Epidermal melanocyte (primary cell): ENCODE results near the gene RPS14.
A peak's percentile ranks its signal among the peaks of the same experiment; 100 is the strongest.
"Not testable (repeated sequence)": the region's sequence is repeated elsewhere in the genome, so short reads cannot be mapped to it uniquely, and the experiment has no call there.

Experiments used
- DNase-seq: peaks from one replicate; pipeline ENCODE4 v3.0.0; 2011; ENCODE audit warnings: low spot score; ENCODE audit not compliant: insufficient read length

Gene RPS14

GRCh38 chr5:150446088-150446487, 3.5 kb downstream of the RPS14 start:
- no peak for DNase-seq

- no peak for DNase-seq
Observed at GRCh38 chr5:150444770-150445169, 4.8 kb downstream of the RPS14 start.

DNA sequence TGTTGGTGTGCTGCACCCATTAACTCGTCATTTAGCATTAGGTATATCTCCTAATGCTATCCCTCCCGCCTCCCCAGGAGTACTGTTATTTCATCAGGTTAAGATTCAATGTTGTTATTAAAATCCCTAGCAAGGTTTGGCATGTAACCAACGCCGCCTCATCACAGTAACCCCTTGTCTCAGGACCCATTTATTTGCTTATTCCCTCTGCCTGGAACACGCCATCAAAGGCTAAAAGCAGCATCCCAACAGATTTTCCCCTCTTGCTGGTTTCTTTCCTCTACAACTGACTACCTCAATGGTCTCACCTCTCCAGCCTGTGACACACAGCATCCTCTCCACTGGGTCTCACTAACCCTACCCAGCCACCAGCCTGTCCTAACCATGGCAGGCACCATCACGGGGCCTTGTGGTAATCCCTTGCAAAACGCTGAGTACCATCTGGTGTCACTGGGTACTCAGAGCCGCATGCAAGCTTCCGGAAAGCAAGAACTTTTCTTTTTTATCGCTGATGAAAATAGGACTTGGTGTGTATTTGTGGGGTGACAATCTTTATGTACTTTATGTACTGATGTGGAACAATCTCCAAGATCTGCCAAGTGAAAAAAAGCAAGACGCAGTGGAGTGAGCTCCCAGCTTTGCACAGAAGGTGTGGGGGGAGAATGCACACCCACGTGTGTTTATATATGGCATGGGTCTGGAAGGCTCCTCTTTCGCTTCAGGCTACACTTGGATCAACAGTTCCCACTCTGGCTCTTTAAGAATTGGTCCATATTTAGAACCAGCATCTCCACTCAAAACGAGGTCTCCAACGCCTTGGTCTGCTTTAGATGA, 6.1 kb downstream of the RPS14 start:
- no peak for DNase-seq

GRCh38 chr5:150442699-150443080, 6.8 kb downstream of the RPS14 start:
- DNase-seq = no peak

DNA sequence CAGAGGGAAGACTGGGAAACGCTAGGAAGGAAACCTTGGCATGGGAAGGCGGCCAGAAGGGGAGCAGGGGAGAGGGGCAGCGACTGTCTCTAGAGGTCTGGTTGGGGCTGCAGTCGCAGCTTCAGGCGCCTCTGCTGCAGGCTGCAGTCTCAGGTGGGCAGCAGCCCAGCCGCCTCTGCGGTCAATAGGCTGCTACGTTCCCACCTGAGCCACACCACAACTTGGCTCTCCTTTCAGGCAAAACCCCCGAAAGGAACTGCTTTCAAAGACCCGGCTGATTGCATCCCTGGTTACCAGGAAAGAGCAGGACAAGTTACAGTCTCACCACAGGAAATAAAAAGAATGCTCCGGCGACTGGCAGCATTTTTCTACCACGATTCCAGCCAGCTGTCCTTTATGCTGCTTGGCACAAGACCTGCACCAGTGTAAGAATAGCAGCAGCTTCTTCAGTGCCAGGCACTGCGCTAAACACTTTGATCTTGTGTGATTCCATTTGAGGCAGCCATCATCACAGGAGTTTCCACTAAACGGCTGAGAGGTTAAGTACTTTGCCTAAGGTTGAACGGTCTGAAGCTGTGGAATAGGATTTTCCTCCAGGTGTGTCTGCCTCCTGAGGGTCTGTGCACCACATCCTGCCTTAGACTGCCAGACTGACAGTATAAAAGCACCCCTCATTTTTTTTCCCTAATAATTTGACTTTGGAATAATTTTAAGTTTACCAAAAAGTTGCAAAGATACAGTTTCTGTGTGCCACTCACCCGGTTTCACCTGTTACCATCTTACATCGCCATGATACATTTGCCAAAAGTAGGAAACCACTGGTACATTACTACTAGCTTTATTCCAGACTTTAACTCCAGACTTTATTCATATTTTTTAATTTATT, 7.5 kb downstream of the RPS14 start:
- DNase-seq = no peak

GRCh38 chr5:150440948-150441812, 8.4 kb downstream of the RPS14 start:
- no peak for DNase-seq

DNA sequence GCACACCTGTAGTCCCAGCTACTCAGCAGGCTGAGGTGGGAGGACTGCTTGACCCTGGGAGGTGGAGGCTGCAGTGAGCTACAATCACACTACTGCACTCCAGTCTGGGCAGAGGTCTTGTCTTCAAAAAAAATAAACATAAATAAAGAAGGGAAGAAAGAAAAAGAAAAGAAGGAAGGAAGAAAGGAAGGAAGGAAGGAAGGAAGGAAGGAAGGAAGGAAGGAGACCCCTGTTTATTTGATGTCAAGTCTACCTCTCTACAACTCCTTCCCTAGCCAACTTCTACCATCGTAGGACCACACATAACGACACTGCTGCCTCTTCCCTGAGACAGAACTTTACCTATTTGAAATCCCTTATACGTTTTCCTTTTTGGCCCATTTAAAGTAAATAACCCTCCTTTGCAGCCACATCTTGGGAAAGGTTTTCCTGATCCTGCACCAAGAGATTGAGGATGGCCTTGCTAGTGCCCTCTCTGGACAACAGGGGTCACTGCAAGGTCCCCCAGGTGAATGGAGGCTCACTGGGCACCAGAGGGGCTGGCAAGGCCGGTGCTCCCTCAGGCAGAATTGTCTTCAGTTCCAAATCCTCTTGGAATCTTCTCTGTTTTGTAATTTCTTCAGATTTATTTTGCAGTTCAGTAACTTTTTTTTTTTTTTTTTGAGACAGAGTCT, 10.5 kb downstream of the RPS14 start:
- DNase-seq = no peak

GRCh38 chr5:150436141-150436680, 13.3 kb downstream of the RPS14 start:
- DNase-seq = peak; percentile 90

- peak; percentile 64 for DNase-seq
Observed at GRCh38 chr5:150434464-150434863, 15.1 kb downstream of the RPS14 start.

DNA sequence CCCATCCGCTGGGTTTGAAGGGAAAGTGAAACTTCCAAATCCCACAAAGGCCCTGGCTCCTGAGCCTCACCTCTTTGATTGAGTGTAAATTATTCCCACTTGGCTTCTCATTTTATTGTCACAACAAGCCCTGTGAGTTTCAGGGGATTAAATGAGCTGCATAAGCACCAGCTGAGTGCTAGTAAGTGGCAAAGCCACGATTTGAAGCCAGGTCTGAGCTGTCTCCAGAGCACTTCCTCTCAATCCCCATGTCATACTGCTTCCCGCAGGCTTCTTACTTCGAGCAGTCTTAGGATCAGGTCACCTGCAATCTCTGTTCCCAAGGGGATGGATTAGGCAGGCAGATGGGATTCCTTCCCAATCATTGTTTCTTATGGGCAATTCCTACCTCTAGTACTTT, 18.0 kb downstream of the RPS14 start:
- DNase-seq = no peak

- no peak for DNase-seq
Observed at GRCh38 chr5:150431048-150431447, 18.5 kb downstream of the RPS14 start.

- DNase-seq = no peak
Observed at GRCh38 chr5:150429410-150429873, 20.1 kb downstream of the RPS14 start.

DNA sequence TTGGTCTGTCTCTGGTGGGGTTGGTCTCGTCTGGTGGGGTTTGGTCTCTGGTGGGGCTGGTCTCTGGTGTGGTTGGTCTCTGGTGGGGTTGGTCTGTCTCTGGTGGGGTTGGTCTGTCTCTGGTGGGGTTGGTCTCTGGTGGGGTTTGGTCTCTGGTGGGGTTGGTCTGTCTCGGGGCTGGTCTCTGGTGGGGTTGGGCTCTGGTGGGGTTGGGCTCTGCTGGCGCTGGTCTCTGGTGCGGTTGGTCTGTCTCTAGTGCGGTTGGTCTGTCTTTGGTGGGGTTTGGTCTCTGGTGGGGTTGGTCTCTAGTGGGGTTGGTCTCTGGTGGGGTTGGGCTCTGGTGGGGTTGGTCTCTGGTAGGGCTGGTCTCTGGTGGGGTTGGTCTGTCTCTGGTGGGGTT, 20.6 kb downstream of the RPS14 start:
- no peak for DNase-seq

GRCh38 chr5:150428106-150428876, 21.2 kb downstream of the RPS14 start:
- DNase-seq = no peak

DNA sequence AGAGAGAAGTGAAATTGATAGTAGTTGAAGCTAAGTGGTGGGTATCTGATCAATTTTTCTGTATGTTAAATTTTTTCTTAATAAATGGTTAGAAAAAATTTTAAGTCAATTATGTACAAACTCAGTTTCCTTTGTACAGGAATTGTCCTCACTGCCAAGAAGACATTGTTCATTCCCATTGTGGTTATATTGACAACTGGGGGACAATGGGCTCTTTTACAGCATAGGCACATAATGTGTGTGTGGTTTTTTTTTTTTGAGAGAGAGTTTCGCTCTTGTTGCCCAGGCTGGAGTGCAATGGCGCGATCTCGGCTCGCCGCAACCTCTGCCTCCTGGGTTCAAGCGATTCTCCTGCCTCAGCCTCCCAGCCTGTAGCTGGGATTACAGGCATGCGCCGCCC, 23.4 kb downstream of the RPS14 start:
- DNase-seq = not testable (repeated sequence)

DNA sequence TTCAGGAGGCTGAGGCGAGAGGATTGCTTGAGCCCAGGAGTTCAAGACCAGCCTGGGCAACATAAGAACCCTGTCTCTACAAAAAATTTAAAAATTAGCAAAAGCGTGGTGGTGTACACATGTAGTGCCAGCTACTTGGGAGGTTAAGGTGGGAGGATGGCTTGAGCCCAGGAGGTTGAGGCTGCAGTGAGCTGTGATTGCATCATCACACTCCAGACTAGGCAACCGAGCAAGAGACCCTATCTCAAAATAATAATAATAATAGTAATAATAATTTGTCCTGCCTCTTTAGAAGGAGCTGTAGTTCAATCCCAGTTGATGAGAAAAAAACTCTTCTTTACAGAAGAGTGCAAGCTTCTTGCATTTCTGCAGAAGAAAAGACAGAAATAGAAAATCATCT, 26.8 kb downstream of the RPS14 start:
- no peak for DNase-seq

DNA sequence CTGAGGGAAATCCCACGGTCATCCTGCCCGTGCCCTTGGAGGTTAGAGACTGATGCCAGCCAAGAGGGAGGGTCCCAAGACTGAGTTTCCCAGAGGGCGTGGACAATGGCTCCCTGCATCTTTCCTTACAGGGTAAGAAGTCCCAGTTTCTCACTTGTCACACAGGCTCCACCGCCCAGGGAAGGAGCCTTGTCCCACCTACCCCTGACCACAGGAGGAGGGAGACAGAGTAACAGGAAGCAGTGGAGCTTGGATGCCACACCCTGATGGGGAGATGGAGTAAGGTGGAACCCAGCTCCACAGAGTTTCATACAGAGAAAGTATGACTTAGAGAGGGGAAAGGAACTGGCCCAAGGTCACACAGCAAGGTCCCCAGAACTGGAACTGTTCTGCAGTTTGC, 27.5 kb downstream of the RPS14 start:
- no peak for DNase-seq

DNA sequence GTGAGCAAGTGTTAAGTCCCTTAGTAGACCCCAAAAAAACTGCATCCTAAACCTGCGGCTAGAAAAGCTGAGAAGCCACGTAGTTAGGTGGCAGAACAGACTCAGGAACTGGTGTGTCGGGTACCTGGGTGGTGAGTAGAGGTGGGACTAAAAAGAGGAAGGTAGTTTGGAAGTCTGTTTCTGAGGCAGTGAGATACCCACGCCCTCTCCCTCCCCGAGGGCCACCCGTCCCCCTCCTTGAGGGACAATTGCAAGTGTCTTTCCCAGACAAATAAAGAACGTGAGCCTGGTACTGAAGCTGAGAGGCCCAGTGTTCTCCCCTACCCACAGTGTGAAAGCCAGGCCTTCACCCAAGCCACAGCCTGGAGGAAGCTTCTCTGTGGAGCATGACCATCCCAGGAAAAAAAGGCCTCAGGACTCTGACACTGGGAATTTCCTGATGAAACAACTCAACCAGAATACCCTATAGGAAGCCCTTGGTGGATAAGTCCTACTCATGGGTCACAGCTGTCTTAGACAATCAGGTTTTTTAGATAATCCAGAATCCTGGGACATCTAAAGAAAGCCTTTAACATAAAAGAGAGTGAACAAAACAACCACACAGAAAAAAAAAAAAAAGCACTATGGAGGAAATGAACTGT, 29.8 kb downstream of the RPS14 start:
- no peak for DNase-seq
